Measurements from ENCODE around the gene CSRP2. TPM values are rescaled to one million over a fixed set of nuclear protein-coding genes. Genes with fewer than 3 reads are reported as not detected.

CSRP2 gene
- polyA plus RNA-seq, 3 donors from 2014 or later: 0.56 to 0.61 TPM; not detected in 1

GRCh38 chr12:76811976-76812375 lies 66.8 kb downstream of the CSRP2 start:
- Mint-ChIP-seq H3K4me1 (peaks cover 2 to 12% of the 10 kb centered on the region in 2 donors), H3K27ac (peak overlapping the region in 1 of 6 donors; percentile 3), H3K27me3 (ENCODE audit: low read depth in 3 of 3) (no peaks in the 10 kb centered on the region), H3K9me3 (no peaks in the 10 kb centered on the region), H3K4me3 (no peak overlapping the region), H3K36me3 (peaks cover 0 to 20% (median 13%) of the 10 kb centered on the region in 3 donors)
- no peak for DNase-seq

- Mint-ChIP-seq H3K36me3 (peaks cover 0 to 20% (median 13%) of the 10 kb centered on the region in 3 donors), H3K9me3 (no peaks in the 10 kb centered on the region), H3K27me3 (ENCODE audit: low read depth in 3 of 3) (peaks cover 0 to 2% (median 0%) of the 10 kb centered on the region in 3 donors), H3K4me1 (peaks cover 2 to 12% of the 10 kb centered on the region in 2 donors), H3K27ac (peak overlapping the region in 1 of 6 donors; percentile 46), H3K4me3 (no peak overlapping the region)
- no peak for DNase-seq
Measured at GRCh38 chr12:76810671-76811419, 68.0 kb downstream of the CSRP2 start.

Other genes with a start within 250 kb of the CSRP2 start
- gene ZDHHC17, start 114.9 kb downstream of the CSRP2 start, polyA plus RNA-seq: 10 to 100 TPM in 2 of 3 donors, 1 to 10 TPM in 1; 9.2 to 15.8 (median 11.0) TPM
- under 1 TPM in 2 of 3 donors, not detected in 1; 0.04 to 0.16 TPM for gene E2F7, start 186.6 kb upstream of the CSRP2 start, polyA plus RNA-seq

Data from immature natural killer cell (primary cell).